ENCODE data around the gene PSMB3.
"Not testable (repeated sequence)": the region's sequence is repeated elsewhere in the genome, so short reads cannot be mapped to it uniquely, and the experiment has no call there.

GRCh38 chr17:38726145-38726544 is 26.4 kb upstream of the PSMB3 start:
- TF ChIP-seq, protein P1, sequence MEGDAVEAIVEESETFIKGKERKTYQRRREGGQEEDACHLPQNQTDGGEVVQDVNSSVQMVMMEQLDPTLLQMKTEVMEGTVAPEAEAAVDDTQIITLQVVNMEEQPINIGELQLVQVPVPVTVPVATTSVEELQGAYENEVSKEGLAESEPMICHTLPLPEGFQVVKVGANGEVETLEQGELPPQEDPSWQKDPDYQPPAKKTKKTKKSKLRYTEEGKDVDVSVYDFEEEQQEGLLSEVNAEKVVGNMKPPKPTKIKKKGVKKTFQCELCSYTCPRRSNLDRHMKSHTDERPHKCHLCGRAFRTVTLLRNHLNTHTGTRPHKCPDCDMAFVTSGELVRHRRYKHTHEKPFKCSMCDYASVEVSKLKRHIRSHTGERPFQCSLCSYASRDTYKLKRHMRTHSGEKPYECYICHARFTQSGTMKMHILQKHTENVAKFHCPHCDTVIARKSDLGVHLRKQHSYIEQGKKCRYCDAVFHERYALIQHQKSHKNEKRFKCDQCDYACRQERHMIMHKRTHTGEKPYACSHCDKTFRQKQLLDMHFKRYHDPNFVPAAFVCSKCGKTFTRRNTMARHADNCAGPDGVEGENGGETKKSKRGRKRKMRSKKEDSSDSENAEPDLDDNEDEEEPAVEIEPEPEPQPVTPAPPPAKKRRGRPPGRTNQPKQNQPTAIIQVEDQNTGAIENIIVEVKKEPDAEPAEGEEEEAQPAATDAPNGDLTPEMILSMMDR (conservative IDR thresholded peaks at IDR 0.05; ENCODE audit: low read length), result not testable (repeated sequence)
- TF ChIP-seq EZH2phosphoT487 (IDR thresholded peaks at IDR 0.05; ENCODE audit: borderline replicate concordance, low read depth, low read length), result not testable (repeated sequence)
